Activated CD8-positive, alpha-beta memory T cell treated with anti-CD3 and anti-CD28 coated beads, Interleukin-2, amount 50 U/mL, for 1 hour (primary cell): Measurements from ENCODE around the gene CTIF.

Experiments used
- DNase-seq: peaks from one replicate; pipeline ENCODE4 v3.0.0-alpha.2; 2020; ENCODE audit errors: extremely low read depth

Gene CTIF

DNA sequence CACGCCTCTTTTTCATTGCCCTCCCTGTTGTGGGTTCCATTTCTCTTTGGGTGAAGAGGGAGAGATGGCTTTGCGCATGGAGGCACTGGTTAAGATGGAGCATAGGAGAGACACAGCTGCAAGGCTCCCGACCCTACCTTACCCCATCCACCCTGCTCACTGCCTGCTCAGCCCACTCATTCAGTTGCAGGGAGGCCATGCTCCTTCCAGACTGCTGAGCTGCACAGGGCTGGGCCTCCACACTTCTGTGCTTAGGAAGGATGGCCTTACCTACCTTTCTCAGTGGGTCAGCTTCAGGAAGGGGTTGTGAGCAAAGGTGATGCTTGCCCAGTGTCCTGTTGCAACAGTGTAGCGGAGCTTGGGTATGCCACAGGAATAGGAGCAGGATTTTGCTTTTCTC is 127.8 kb downstream of the CTIF start:
- no peak for DNase-seq

- no peak for DNase-seq
Observed at GRCh38 chr18:48667276-48668254, 128.7 kb downstream of the CTIF start.

- DNase-seq: no peak
Observed at GRCh38 chr18:48668466-48669179, 129.8 kb downstream of the CTIF start.

GRCh38 chr18:48669180-48669675 is 130.4 kb downstream of the CTIF start:
- DNase-seq: no peak

DNA sequence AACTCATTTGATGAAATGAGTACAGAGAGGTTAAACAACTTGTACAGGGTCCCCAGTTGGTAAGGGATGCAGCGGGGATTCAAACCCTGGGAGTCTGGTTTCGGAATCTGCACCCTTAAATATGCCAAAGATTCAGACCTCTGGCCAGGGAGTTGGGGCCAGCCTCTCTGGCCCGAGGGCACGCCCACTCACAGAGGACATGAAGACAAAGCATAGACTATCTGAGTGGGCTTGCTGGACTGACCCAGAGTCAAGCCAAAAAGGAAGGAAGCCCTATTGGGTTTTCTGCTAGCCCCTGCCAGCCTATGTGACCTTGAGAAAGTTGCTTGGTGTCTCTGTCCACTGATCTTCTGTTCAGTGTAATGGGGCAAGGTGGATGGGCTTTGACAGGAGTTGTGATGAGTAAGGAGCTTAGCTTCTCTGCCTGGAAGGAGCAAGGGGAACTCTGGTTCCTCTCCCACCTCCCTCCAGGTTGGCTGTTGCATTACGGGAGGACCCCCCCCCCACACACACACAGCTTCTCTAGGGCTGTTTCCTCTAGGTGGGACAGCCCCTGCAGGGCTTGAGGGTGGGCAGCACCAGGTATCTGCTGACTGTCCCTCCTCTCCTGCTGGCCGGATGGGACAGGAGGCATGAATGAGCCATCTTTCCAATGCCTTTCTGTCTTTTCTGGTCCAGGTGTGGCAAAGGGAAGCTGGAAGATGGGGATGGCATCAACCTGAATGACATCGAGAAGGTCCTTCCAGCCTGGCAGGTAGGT is 131.3 kb downstream of the CTIF start:
- DNase-seq: no peak

DNA sequence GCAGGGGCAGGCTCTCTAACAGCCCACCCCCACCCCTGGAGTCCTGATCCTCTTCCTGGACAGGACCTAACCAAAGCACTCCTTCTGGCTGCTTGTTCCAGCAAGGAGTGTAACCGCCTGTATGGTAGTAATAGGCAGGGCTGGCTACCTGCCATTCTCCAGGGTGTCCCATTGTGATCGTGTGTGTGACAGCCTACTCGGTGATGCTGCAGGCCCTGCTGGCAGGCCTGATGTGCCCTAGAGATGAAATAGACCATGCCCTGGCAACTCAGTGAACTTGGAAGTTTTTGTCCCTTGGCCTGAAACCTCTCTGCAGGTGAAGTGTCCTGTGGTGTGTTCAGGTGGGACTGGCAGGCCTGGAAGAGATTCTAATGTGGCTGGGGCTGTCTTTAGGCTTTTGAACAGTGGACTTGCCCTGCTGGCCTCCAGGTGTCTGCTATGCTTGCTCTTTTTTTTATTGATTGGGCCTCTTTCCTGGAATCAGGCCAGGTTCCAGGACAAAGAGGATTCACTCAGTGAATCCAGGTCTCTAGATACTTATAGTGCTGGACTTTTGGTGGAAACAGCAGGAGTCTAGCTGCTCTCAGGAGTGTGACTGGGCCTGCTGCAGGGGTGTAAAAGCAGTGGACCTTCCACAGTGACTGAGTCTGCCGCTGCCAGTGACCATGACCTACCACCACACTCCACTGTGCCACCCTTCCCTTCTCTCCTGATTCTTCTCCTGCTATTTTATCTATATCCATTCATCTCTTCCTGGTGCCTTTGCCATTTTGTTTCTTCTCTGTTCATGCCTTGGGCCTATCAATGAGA is 132.1 kb downstream of the CTIF start:
- DNase-seq: no peak

- DNase-seq: no peak
Observed at GRCh38 chr18:48671561-48671945, 132.7 kb downstream of the CTIF start.

GRCh38 chr18:48672671-48673340 is 134.0 kb downstream of the CTIF start:
- no peak for DNase-seq

DNA sequence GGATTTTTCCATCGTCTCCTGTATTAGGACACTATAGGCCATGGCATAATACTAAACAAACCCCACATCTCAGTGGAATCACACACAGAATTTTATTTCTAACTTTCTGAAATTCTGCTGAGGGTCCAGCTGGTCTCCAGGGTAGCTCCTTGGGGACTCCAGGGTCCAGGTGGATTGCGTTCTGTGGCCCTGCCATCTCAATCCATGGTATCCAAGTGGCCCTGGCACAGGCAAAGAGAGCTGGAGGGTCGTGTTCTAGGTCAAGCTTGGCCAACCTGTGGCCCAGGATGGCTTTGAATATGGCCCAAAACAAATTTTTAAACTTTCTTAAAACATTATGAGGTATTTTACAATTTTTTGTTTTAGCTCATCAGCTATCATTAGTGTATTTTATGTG is 134.6 kb downstream of the CTIF start:
- no peak for DNase-seq

DNA sequence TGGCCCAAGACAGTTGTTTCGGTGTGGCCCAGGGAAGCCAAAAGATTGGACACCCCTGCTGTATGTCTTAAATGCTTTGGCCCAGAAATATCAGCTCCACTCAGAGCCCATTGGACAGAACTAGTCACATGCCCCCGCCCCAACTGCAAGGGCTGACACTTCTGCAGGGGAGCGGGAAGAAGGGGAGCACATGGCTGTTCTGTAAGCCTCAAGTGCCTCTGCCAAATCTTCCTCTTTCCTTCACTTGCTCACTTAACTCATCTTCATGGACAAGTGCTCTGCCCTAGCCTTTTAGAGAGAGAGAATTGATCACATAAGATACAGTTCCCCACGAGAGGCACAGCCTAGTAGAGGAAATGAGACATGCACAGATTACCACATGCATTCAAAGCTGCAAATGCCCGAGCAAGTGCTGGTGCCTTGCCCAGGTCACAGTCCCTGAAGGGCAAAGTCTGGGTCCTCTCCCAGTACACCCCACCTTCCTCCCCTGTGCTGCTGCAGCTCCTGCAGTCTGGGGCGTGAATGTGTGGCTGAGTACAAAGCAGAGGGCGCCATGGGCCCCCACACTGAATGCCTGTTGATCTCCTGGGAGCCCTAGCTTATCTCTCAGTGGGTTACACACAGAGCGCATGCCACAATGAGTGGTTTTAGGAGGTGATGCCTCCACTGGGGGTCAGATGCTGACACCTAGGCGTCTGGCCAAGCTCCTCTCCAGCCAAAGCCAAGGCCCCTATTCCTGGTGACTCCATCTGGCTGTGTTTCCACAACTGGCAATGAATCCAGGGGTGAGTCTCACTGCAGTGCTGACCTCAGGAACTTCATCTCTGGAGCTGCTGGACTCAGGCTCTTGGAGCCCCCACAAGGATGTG is 135.3 kb downstream of the CTIF start:
- DNase-seq: no peak

DNA sequence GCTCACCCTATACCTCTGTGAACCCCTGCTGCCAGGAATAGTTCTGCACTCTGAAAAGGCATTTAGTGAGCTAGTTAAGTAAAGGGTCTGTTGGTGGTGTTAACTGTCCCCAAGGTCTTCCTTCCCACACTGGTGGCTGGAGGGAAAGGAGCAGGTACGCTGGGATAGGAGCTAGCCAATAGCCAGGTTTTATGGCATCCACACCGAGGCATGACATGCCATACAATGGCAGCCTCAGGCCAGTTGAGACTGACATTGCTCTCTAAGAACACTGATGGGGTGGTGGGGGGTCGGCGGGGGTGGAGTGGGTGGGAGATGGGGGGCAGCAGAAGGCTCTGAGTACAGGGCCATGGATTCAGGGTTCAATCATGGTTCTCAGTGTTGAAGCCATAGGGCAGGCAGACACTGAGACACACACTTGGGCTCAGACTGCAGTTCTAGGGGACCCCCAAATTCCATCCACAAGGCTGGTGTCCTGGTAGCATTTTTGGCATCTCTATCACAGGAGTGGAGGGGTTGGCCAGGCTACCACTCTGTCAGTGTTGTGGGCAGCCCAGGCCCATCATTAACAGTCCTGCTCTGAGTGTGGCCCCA is 136.0 kb downstream of the CTIF start:
- DNase-seq: no peak

- peak; percentile 41 for DNase-seq
Observed at GRCh38 chr18:48675352-48675761, 136.5 kb downstream of the CTIF start.

DNA sequence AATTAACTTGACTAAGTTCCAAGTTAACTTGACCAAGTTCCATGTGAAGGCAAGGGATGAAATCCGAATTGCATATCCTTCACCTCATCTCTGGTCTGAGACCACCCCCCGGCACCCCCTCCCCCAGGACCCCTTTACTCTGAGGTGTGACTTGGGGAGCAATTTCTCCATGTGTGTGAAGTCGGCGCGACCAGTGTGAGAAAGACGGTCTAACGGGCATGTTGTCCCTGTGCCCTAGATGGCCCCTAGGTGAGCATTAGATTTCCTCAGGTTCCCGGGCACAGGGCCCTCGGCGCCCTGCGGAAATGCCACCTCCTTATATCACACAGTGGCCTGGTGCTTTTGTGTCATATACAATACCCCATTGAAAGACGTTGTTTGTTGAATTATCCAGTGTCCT is 137.1 kb downstream of the CTIF start:
- no peak for DNase-seq

DNA sequence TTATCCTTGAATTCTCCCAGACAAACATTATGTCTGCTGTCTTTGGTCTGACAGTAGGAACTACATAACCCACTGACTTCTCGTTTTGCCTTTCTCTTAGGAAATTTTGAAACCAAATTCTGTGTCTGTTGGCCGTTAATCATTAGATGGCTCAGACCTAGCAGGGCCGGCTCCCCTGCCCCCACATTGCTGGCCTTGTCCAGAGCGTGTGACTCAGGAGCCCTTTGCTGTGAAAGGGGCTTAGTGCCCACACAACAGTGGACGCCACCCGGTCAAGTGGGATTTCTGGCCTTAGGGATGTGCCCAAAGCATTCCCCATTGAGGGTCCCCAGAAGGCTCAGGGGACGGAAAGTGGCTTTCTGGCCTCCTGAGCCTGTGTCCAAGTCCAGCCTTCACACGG is 137.5 kb downstream of the CTIF start:
- no peak for DNase-seq

- no peak for DNase-seq
Observed at GRCh38 chr18:48676756-48677368, 138.0 kb downstream of the CTIF start.

DNA sequence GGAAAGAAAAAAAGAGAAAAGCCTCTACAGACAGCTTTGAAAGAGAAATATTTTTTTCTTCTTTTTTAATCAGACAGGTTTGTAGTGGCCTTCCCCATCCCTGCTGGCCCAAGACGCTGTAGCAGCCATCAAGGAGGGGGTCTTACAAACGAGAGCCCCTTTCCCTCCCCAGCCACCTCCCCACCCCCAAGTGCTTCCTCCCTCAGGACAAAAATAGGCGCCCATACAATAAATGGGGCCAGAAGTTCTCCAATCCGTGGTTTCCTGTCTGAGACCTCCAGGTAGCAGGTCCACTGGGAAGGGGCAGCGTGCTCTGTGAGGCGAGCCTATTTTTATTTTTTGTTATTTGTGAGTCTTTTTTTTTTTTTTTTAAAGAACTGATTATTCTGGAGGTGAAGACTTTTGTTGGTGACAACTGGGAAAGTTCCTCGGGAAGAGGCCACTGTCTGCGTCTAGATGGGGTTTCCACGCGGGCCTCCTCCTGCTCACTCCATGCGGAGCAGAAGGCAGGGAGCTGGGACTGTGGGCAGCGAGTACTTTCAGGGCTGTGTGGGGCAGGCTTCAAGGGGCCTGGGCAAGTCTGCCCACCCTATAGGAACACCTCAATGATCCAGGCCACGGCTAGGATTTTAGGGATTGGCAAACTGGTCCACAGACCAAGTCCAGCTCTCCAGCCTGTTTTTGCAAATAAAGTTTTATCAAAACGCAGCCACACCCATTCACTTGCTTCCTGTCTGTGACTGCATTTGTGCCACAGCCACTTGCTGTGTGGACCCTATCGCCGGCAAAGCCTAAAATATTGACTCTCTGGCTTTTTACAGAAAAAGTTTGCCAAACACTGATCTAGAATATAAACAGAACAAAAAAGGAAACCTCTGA is 139.6 kb downstream of the CTIF start:
- no peak for DNase-seq

DNA sequence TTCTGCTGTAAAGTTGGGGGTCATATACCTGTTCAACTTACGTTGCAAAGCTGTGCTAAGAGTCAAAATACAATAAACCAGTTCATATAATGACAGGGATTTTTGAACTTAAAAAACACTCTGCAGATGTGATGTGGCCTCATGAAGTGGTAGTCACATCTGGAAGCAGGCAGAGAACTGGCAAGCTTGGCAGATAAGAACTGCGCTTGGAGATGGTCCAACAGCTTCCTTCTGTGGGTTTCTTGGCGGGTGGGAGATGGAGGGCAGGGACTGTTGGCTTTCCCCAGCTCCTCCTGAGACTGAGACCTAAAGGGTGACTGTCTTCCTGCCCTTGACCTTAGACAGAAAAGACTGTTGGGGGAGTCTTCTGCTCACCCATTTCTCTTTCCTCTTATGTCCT is 140.4 kb downstream of the CTIF start:
- DNase-seq: no peak
